Lung (tissue), 12 donors: ENCODE measurements around the gene MRC2. TPM values are rescaled to one million over a fixed set of nuclear protein-coding genes. Genes with fewer than 3 reads are reported as not detected.

Source experiments
- ATAC-seq: fragments of 200-7000 bp; cut with Tn5 transposase; one replicate; pipeline ENCODE4 v1.9.1; 2020; ENCODE audit warnings: moderate number of reproducible peaks; ENCODE audit not compliant: insufficient read depth, low FRiP score
- DNase-seq, 3 donors: peaks; one replicate each; pipeline ENCODE4 v3.0.0-alpha.2; 2013 to 2017
- H3K27ac ChIP-seq, 2 donors: one replicate each; pipeline ENCODE4 v1.5.1; 2013; ENCODE audit warnings: mild to moderate bottlenecking in 2 of 2, moderate library complexity in 2 of 2, control low read depth in 1 of 2, inconsistent platforms in 1 of 2, low read depth in 1 of 2, low read length in 1 of 2
- H3K27me3 ChIP-seq, 3 donors: one replicate each; pipeline ENCODE4 v1.5.1; 2013; ENCODE audit warnings: low read length in 2 of 3; ENCODE audit not compliant: control insufficient read depth in 3 of 3, insufficient read depth in 3 of 3
- H3K36me3 ChIP-seq, 4 donors: one replicate each; pipeline ENCODE4 v1.5.1; 2013; ENCODE audit warnings: low read length in 4 of 4, mild to moderate bottlenecking in 1 of 4, moderate library complexity in 1 of 4; ENCODE audit not compliant: control insufficient read depth in 4 of 4, insufficient read depth in 4 of 4
- H3K4me1 ChIP-seq, 5 donors: one replicate each; pipeline ENCODE4 v1.5.1; 2013; ENCODE audit warnings: low read length in 5 of 5, mild to moderate bottlenecking in 2 of 5, moderate library complexity in 1 of 5; ENCODE audit not compliant: control insufficient read depth in 5 of 5, insufficient read depth in 5 of 5
- H3K4me3 ChIP-seq: one replicate; pipeline ENCODE4 v1.5.1; 2013; ENCODE audit warnings: mild to moderate bottlenecking, control low read depth, moderate library complexity
- H3K9ac ChIP-seq, 2 donors: one replicate each; pipeline ENCODE4 v1.5.1; 2013; ENCODE audit warnings: low read length in 2 of 2, control low read depth in 1 of 2; ENCODE audit not compliant: insufficient read depth in 1 of 2
- H3K9me3 ChIP-seq, 4 donors: one replicate each; pipeline ENCODE4 v1.5.1; 2013; ENCODE audit warnings: low read length in 3 of 4, mild to moderate bottlenecking in 1 of 4, moderate library complexity in 1 of 4; ENCODE audit not compliant: control insufficient read depth in 4 of 4, insufficient read depth in 3 of 4
- WGBS, 2 donors: extraction: QIAGEN DNeasy Blood & Tissue Kit; methylation state at CpG; one replicate each; pipeline ENCODE4 v1.1.7; 2013; 5-methylcytosine and 5-hydroxymethylcytosine counted together
- polyA plus RNA-seq, 2 donors: library from polyadenylated mRNA; stranded (reverse); fragments of 200-250 nt; gene quantifications; one replicate each; pipeline ENCODE4 v1.2.1, GENCODE V29; 2013
- total RNA-seq, 2 donors: library from RNA; depleted of rRNA in 1 of 2; stranded (reverse); fragments of >200 nt in 1 of 2; gene quantifications; one replicate each; pipeline ENCODE4 v1.2.1, GENCODE V29; 2014 to 2021
- TF ChIP-seq, protein P1 (sequence below): IDR thresholded peaks from 2 replicates; pipeline ENCODE4 v1.5.1; 2012; ENCODE audit warnings: mild to moderate bottlenecking; ENCODE audit errors: control extremely low read depth, extremely low read depth
- donor health status: control.
- donor health status: control.
- donor health status: Bipolar disorder and iron deficiency.
- donor health status: healthy.
- donor health status: DM: yes; HTN: yes; CAD: no.

Gene MRC2
- total and polyA plus RNA-seq, 4 donors: 15.9 to 82.3 (median 68.5) TPM

DNA sequence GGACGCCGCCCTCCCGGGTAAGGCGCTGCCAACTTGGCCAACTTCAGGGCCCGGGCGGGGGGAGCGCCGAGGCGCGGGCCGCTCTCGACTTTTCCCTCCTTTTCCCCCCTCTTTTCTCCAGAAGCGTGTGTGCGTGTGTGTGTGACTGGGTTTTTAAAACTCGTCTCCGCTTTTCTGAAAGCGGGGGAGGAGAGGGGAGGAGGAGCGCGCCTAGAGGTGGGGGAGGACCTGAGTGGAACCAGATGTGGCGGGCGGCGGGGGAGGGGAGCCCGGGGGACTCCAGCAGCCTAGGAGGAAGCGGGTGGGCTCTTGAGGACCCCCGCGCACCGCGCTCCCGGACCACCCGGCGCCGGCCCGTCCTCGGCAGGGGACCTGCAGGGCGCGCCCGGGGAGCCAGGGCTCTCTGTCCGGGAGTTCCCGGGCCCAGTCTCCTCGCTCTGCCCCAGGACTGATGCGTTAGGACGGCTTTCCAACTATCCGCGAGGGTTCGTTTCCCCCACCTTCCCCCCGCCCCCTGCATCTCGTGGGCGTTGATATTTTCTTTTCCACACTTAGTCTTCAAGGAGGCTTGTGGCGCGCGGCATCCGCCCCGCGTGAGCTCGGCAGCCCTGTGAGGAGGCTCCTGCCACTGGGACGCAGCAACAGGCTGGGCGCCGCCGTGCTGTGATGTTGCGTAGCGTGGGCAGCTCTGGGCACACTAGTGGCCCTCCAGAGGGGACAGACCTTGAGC lies 599 bp downstream of the MRC2 start:
- Histone ChIP-seq H3K27me3 (no peaks in the 10 kb centered on the region), H3K36me3 (no peaks in the 10 kb centered on the region), H3K27ac (peak overlapping the region in 1 of 2 donors; percentile 82), H3K4me3 (peak overlapping the region; percentile 47), H3K9me3 (no peaks in the 10 kb centered on the region), H3K9ac (peak overlapping the region in 1 of 2 donors; percentile 62), H3K4me1 (peaks cover 0 to 48% (median 16%) of the 10 kb centered on the region in 5 donors)
- 0 to 1% methylated on average over 48 to 61 of the region's 61 CpGs for WGBS, 2 donors
- TF ChIP-seq, protein P1, sequence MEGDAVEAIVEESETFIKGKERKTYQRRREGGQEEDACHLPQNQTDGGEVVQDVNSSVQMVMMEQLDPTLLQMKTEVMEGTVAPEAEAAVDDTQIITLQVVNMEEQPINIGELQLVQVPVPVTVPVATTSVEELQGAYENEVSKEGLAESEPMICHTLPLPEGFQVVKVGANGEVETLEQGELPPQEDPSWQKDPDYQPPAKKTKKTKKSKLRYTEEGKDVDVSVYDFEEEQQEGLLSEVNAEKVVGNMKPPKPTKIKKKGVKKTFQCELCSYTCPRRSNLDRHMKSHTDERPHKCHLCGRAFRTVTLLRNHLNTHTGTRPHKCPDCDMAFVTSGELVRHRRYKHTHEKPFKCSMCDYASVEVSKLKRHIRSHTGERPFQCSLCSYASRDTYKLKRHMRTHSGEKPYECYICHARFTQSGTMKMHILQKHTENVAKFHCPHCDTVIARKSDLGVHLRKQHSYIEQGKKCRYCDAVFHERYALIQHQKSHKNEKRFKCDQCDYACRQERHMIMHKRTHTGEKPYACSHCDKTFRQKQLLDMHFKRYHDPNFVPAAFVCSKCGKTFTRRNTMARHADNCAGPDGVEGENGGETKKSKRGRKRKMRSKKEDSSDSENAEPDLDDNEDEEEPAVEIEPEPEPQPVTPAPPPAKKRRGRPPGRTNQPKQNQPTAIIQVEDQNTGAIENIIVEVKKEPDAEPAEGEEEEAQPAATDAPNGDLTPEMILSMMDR: no peak
- peak; percentile 25 for ATAC-seq
- peak; percentile 78 to 82 (median 80) for DNase-seq

GRCh38 chr17:62628831-62629555 lies 1.5 kb downstream of the MRC2 start:
- Histone ChIP-seq H3K9me3 (no peaks in the 10 kb centered on the region), H3K27me3 (no peaks in the 10 kb centered on the region), H3K4me1 (peaks cover 0 to 52% (median 16%) of the 10 kb centered on the region in 5 donors), H3K36me3 (no peaks in the 10 kb centered on the region), H3K27ac (peak overlapping the region in 1 of 2 donors; percentile 34), H3K4me3 (no peak overlapping the region), H3K9ac (peak overlapping the region in 1 of 2 donors; percentile 62)
- no peak for ATAC-seq
- WGBS, 2 donors: 49 to 69% methylated on average over 19 of the region's 19 CpGs
- TF ChIP-seq, protein P1: no peak
- DNase-seq: peak; percentile 74 to 82 (median 82)

- H3K27ac ChIP-seq: peak overlapping the region in 1 of 2 donors; percentile 34
- TF ChIP-seq, protein P1: no peak
- peak overlapping the region in 1 of 2 donors; percentile 62 for H3K9ac ChIP-seq
- no peaks in the 10 kb centered on the region for H3K27me3 ChIP-seq
- H3K4me3 ChIP-seq: no peak overlapping the region
- ATAC-seq (no peak), DNase-seq (no peak)
- H3K4me1 ChIP-seq: peaks cover 0 to 52% (median 16%) of the 10 kb centered on the region in 5 donors
- no peaks in the 10 kb centered on the region for H3K36me3 ChIP-seq
- H3K9me3 ChIP-seq: no peaks in the 10 kb centered on the region
- 73 to 84% methylated on average over 19 of the region's 19 CpGs for WGBS, 2 donors
These were observed 2.3 kb downstream of the MRC2 start for GRCh38 chr17:62629556-62630364.
